HG03045 (cell line): ENCODE data around the gene LZTR1.
"Not testable (repeated sequence)": the region's sequence is repeated elsewhere in the genome, so short reads cannot be mapped to it uniquely, and the experiment has no call there.

Source experiments
- ATAC-seq: cut with Tn5 transposase; IDR thresholded peaks from one replicate; pipeline ENCODE4 v1.9.1; 2021; ENCODE audit warnings: mild to moderate bottlenecking, moderate library complexity; ENCODE audit not compliant: unreplicated experiment

LZTR1 gene

GRCh38 chr22:20965104-20965887, 16.8 kb upstream of the LZTR1 start:
- no peak for ATAC-seq

GRCh38 chr22:20965888-20966855, 15.9 kb upstream of the LZTR1 start:
- ATAC-seq = no peak

GRCh38 chr22:20966883-20967696, 15.0 kb upstream of the LZTR1 start, which contains the start of gene AIFM3:
AIFM3 (plus strand) TSS chr22:20967255; CDS start chr22:20967945, 690 bp downstream.
- ATAC-seq = no peak

GRCh38 chr22:20967697-20968211, 14.3 kb upstream of the LZTR1 start:
- no peak for ATAC-seq

GRCh38 chr22:20968281-20968977, 13.7 kb upstream of the LZTR1 start:
- ATAC-seq = no peak

- no peak for ATAC-seq
Observed at GRCh38 chr22:20970939-20971657, 11.0 kb upstream of the LZTR1 start.

- ATAC-seq = not testable (repeated sequence)
Observed at GRCh38 chr22:20972014-20972694, 9.9 kb upstream of the LZTR1 start.

- ATAC-seq = no peak
Observed at GRCh38 chr22:20972933-20973577, 9.0 kb upstream of the LZTR1 start.

- no peak for ATAC-seq
Observed at GRCh38 chr22:20973634-20974286, 8.3 kb upstream of the LZTR1 start.

- no peak for ATAC-seq
Observed at GRCh38 chr22:20974336-20974955, 7.7 kb upstream of the LZTR1 start.

GRCh38 chr22:20975541-20976290, 6.4 kb upstream of the LZTR1 start:
- ATAC-seq = no peak

- no peak for ATAC-seq
Observed at GRCh38 chr22:20976291-20976877, 5.7 kb upstream of the LZTR1 start.

GRCh38 chr22:20977019-20977418, 5.1 kb upstream of the LZTR1 start:
- no peak for ATAC-seq

GRCh38 chr22:20977516-20978170, 4.5 kb upstream of the LZTR1 start:
- ATAC-seq = no peak

GRCh38 chr22:20978419-20978818, 3.7 kb upstream of the LZTR1 start:
- ATAC-seq = no peak
